GM12878 (cell line): ENCODE results near the gene RAMACL. TPM values are rescaled to one million over a fixed set of nuclear protein-coding genes. Genes with fewer than 3 reads are reported as not detected.

Source experiments
- EP300 ChIP-seq, 2 experiments: fragments of 150-350 bp in 1 of 2; IDR thresholded peaks; 2 replicates each; pipeline ENCODE4 v1.6.1; 2011 to 2012; ENCODE audit warnings: low read depth in 2 of 2, low read length in 2 of 2, borderline replicate concordance in 1 of 2, improper control_type of control experiment in 1 of 2, inconsistent platforms in 1 of 2; ENCODE audit not compliant: control insufficient read depth in 1 of 2
- IKZF1 ChIP-seq: fragments of 450-650 bp; conservative IDR thresholded peaks from 2 replicates; pipeline ENCODE4 v1.6.1; 2017; ENCODE audit warnings: antibody characterized with exemption, mild to moderate bottlenecking
- MEF2A ChIP-seq: IDR thresholded peaks from 2 replicates; pipeline ENCODE4 v1.6.1; 2011; ENCODE audit warnings: low read depth, mild to moderate bottlenecking, low read length, moderate library complexity; ENCODE audit not compliant: insufficient read depth
- NFYA ChIP-seq: IDR thresholded peaks from 2 replicates; pipeline ENCODE4 v1.6.1; 2011; ENCODE audit warnings: low read depth, mild to moderate bottlenecking, low read length, improper control_type of control experiment, borderline replicate concordance
- PAX8 ChIP-seq: fragments of 450-650 bp; IDR thresholded peaks from 2 replicates; pipeline ENCODE4 v1.6.1; 2017; ENCODE audit warnings: mild to moderate bottlenecking, moderate library complexity
- POLR2AphosphoS5 ChIP-seq: IDR thresholded peaks from 2 replicates; pipeline ENCODE4 v1.6.1; 2011; ENCODE audit warnings: mild to moderate bottlenecking, low read length, inconsistent platforms
- SMAD5 ChIP-seq: IDR thresholded peaks from 2 replicates; pipeline ENCODE4 v1.6.1; 2016; ENCODE audit warnings: antibody characterized with exemption, low read depth
- ZNF24 ChIP-seq: fragments of 450-650 bp; IDR thresholded peaks from 2 replicates; pipeline ENCODE4 v1.6.1; 2017; ENCODE audit warnings: antibody characterized with exemption, mild to moderate bottlenecking
- polyA plus RNA-seq, 11 experiments: library from polyadenylated mRNA; depleted of rRNA in 4 of 11; unstranded in 6 of 11; stranded (reverse) in 5 of 11; fragments of >200 nt; fragmentation: Nextera tagmentation in 4 of 11; fragmentation: Illumina TruSeq in 1 of 11; extraction: Ambion mirVana in 4 of 11; extraction: Trizol in 1 of 11; gene quantifications; 1 replicate in 1 of 11; 2 replicates in 10 of 11; pipeline versions ENCODE4 v1.2.1 to v1.2.3, GENCODE V29; 2011 to 2016; ENCODE audit warnings: inconsistent platforms in 2 of 11, missing spikeins in 2 of 11, low read depth in 1 of 11
- total RNA-seq, 4 experiments: library from RNA; depleted of rRNA in 3 of 4; stranded (reverse); fragments of >200 nt in 3 of 4; fragmentation: Illumina TruSeq in 1 of 4; extraction: Trizol in 1 of 4; gene quantifications; 2 replicates each; pipeline versions ENCODE4 v1.2.1 to v1.2.3, GENCODE V29; 2013 to 2021
- TF ChIP-seq, protein P1 (sequence below): fragments of 450-650 bp; formaldehyde crosslinking; IDR thresholded peaks from 2 replicates; pipeline ENCODE4 v1.5.0; 2022; ENCODE audit warnings: mild to moderate bottlenecking, missing genetic modification characterization
- TF ChIP-seq, protein P2 (sequence below): fragments of 450-650 bp; IDR thresholded peaks from 2 replicates; pipeline ENCODE4 v1.6.1; 2017; ENCODE audit warnings: antibody characterized with exemption, mild to moderate bottlenecking, moderate library complexity

Gene RAMACL
- total and polyA plus RNA-seq, 10 of the 15 experiments (the other 5 are each of a cell fraction or from before 2014, with no cell fraction given), result 0.09 to 1.3 (median 0.31) TPM; not detected in 1

DNA sequence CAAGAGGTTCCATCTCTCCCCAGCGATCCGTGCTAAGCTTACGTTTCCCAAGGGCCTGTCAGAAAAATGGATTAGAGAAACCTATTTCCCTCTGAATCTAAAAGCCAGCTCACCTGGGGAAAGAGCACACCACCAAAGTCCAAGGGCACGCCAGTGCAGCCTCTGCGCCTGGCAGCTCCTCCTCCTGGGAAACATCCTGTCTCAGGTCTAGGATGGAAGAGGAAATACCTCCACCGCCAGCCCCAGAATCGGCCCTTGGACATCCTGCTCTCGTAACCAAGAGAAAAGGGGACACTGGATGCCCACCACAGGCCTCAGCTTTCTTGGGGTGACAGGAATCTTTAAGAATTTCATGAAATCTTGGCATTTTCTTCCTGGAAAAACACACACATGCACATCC lies 18.7 kb downstream of the RAMACL start (continued):
- TF ChIP-seq EP300 (IDR thresholded peaks at IDR 0.05; ENCODE audit: borderline replicate concordance in 1 of 2, control insufficient read depth in 1 of 2, low read depth in 2 of 2, low read length in 2 of 2), result no peak
- no peak for TF ChIP-seq ZNF24
- TF ChIP-seq, protein P1, sequence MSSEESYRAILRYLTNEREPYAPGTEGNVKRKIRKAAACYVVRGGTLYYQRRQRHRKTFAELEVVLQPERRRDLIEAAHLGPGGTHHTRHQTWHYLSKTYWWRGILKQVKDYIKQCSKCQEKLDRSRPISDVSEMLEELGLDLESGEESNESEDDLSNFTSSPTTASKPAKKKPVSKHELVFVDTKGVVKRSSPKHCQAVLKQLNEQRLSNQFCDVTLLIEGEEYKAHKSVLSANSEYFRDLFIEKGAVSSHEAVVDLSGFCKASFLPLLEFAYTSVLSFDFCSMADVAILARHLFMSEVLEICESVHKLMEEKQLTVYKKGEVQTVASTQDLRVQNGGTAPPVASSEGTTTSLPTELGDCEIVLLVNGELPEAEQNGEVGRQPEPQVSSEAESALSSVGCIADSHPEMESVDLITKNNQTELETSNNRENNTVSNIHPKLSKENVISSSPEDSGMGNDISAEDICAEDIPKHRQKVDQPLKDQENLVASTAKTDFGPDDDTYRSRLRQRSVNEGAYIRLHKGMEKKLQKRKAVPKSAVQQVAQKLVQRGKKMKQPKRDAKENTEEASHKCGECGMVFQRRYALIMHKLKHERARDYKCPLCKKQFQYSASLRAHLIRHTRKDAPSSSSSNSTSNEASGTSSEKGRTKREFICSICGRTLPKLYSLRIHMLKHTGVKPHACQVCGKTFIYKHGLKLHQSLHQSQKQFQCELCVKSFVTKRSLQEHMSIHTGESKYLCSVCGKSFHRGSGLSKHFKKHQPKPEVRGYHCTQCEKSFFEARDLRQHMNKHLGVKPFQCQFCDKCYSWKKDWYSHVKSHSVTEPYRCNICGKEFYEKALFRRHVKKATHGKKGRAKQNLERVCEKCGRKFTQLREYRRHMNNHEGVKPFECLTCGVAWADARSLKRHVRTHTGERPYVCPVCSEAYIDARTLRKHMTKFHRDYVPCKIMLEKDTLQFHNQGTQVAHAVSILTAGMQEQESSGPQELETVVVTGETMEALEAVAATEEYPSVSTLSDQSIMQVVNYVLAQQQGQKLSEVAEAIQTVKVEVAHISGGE, result no peak
- no peak for TF ChIP-seq PAX8
- no peak for TF ChIP-seq SMAD5
- TF ChIP-seq, protein P2, sequence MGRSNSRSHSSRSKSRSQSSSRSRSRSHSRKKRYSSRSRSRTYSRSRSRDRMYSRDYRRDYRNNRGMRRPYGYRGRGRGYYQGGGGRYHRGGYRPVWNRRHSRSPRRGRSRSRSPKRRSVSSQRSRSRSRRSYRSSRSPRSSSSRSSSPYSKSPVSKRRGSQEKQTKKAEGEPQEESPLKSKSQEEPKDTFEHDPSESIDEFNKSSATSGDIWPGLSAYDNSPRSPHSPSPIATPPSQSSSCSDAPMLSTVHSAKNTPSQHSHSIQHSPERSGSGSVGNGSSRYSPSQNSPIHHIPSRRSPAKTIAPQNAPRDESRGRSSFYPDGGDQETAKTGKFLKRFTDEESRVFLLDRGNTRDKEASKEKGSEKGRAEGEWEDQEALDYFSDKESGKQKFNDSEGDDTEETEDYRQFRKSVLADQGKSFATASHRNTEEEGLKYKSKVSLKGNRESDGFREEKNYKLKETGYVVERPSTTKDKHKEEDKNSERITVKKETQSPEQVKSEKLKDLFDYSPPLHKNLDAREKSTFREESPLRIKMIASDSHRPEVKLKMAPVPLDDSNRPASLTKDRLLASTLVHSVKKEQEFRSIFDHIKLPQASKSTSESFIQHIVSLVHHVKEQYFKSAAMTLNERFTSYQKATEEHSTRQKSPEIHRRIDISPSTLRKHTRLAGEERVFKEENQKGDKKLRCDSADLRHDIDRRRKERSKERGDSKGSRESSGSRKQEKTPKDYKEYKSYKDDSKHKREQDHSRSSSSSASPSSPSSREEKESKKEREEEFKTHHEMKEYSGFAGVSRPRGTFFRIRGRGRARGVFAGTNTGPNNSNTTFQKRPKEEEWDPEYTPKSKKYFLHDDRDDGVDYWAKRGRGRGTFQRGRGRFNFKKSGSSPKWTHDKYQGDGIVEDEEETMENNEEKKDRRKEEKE, result no peak
- no peak for TF ChIP-seq IKZF1
- no peak for TF ChIP-seq POLR2AphosphoS5
- no peak for TF ChIP-seq MEF2A
- TF ChIP-seq NFYA, result no peak
